ENCODE measurements around the gene DUSP5. TPM values are rescaled to one million over a fixed set of nuclear protein-coding genes. Genes with fewer than 3 reads are reported as not detected.
A peak's percentile ranks its signal among the peaks of the same experiment; 100 is the strongest.

DUSP5 gene
- total and polyA plus RNA-seq, 10 of the 15 experiments (the other 5 are each of a cell fraction or from before 2014, with no cell fraction given) = 2.1 to 95.9 (median 23.4) TPM

- H3K4me1 ChIP-seq (ENCODE audit: control insufficient read depth, insufficient read depth, low read length) = peaks cover 18% of the 10 kb centered on the region
- no peak for FAIRE-seq
- peak overlapping the region; percentile 83 for H3K9ac ChIP-seq (ENCODE audit: control insufficient read depth, insufficient read depth, low read length)
- H3K4me3 ChIP-seq = peak overlapping the region; percentile 72
- peak overlapping the region; percentile 69 for H3K27ac ChIP-seq (ENCODE audit: control insufficient read depth, insufficient read depth)
- SMC1A ChIA-PET (ENCODE audit: uncharacterized antibody, unreplicated experiment) = interaction anchor here (0.6 to 14.7 kb wide), 15 partner anchors 8 to 599 kb away, joined by 3 to 261 read pairs (median 4); no protein-coding TSS in a partner anchor
- RAD21 ChIA-PET (ENCODE audit: unreplicated experiment) = interaction anchor here (0.8 to 11.3 kb wide), 14 partner anchors 8 to 190 kb away, joined by 3 to 325 read pairs (median 3); no protein-coding TSS in a partner anchor
- WGBS (ENCODE audit: insufficient coverage, insufficient replicate concordance, low lambda C conversion rate, missing lambda C conversion rate) = 18% methylated on average over 22 of the region's 22 CpGs
- H3K36me3 ChIP-seq (ENCODE audit: control insufficient read depth in 2 of 2, insufficient read depth in 2 of 2, low read length in 1 of 2) = no peaks in the 10 kb centered on the region
- intact Hi-C loops (cut with micrococcal nuclease; ENCODE audit: unreplicated experiment) (loop anchor here (1.0 to 5.0 kb wide), 5 partner anchors 34 to 276 kb away; no protein-coding TSS in a partner anchor), in situ Hi-C loops (cut with MboI) (no loop called here)
- peaks cover 57% of the 10 kb centered on the region for H3K79me2 ChIP-seq (ENCODE audit: control insufficient read depth, insufficient read depth, low read length)
- H3K4me2 ChIP-seq (ENCODE audit: control insufficient read depth, insufficient read depth) = peak overlapping the region; percentile 83
- no peaks in the 10 kb centered on the region for H3K27me3 ChIP-seq (replicated peaks in 1 of 2; ENCODE audit: control insufficient read depth in 2 of 2, insufficient read depth in 2 of 2, low read length in 1 of 2)
- CTCF ChIA-PET = interaction anchor here (0.8 to 16.7 kb wide), 8 partner anchors 14 to 183 kb away, joined by 3 to 251 read pairs (median 4); no protein-coding TSS in a partner anchor
- POLR2A ChIA-PET = interaction anchor here (0.5 to 1.6 kb wide), 12 partner anchors 12 to 191 kb away, joined by 3 to 14 read pairs (median 3); no protein-coding TSS in a partner anchor
- H3K9me3 ChIP-seq (replicated peaks; ENCODE audit: control insufficient read depth, insufficient read depth, low read length) = no peaks in the 10 kb centered on the region
- H2AFZ ChIP-seq (ENCODE audit: control insufficient read depth, low read depth, low read length) = peak overlapping the region; percentile 20
- BruUV-seq (replicated peaks) = TSS peak; percentile 89
- no peak for ATAC-seq
- DNase-seq (ENCODE audit: low read depth, low spot score) = no peak
- peaks cover 4% of the 10 kb centered on the region; the same call in 1 of the 2 replicates for H4K20me1 ChIP-seq (ENCODE audit: control insufficient read depth, insufficient read depth)
- TF ChIP-seq MLLT1 (IDR thresholded peaks at IDR 0.05) (peak; percentile 63), E2F4 (IDR thresholded peaks at IDR 0.05; ENCODE audit: low read depth, low read length) (no peak), TCF3 (IDR thresholded peaks at IDR 0.05; ENCODE audit: borderline replicate concordance, insufficient read depth, low read depth, low read length) (no peak), SIN3A (IDR thresholded peaks at IDR 0.05; ENCODE audit: low read depth, low read length) (peak; percentile 19; the same call in 1 of the 2 replicates), SUZ12 (IDR thresholded peaks at IDR 0.05; ENCODE audit: unreplicated experiment) (no peak), CEBPZ (IDR thresholded peaks at IDR 0.05; ENCODE audit: low read depth, low read length) (no peak), PRDM15 (CRISPR knock-in tag; IDR thresholded peaks at IDR 0.05) (no peak), POLR2AphosphoS2 (IDR thresholded peaks at IDR 0.05; ENCODE audit: low read depth, low read length) (peak; percentile 53; the same call in 1 of the 2 replicates)
Measured at GRCh38 chr10:110496553-110497437, 912 bp upstream of the DUSP5 start.
